Colonic mucosa (tissue), 4 donors: ENCODE data around the gene CCDC8. TPM values are rescaled to one million over a fixed set of nuclear protein-coding genes. Genes with fewer than 3 reads are reported as not detected.

Source experiments
- DNase-seq: peaks from one replicate; pipeline ENCODE4 v3.0.0-alpha.2; 2020
- H3K27ac ChIP-seq: fragments of 200-600 bp; one replicate; pipeline ENCODE4 v1.8.0; 2021
- H3K27me3 ChIP-seq: fragments of 200-600 bp; one replicate; pipeline ENCODE4 v1.8.0; 2021
- H3K36me3 ChIP-seq: fragments of 200-600 bp; one replicate; pipeline ENCODE4 v1.8.0; 2021
- H3K4me1 ChIP-seq: fragments of 200-600 bp; one replicate; pipeline ENCODE4 v1.8.0; 2021; ENCODE audit warnings: mild to moderate bottlenecking
- H3K4me3 ChIP-seq: fragments of 200-600 bp; one replicate; pipeline ENCODE4 v1.8.0; 2021
- H3K9ac ChIP-seq, 2 donors: one replicate each; pipeline ENCODE4 v1.7.0; 2013; ENCODE audit warnings: control low read depth in 2 of 2, low read depth in 2 of 2, low read length in 2 of 2
- H3K9me3 ChIP-seq: fragments of 200-600 bp; one replicate; pipeline ENCODE4 v1.8.0; 2021
- intact Hi-C: fragments of 100-400 bp; cut with DNase I; formaldehyde crosslinking; loops from one replicate; pipeline ENCODE4 v1.14.1; 2022
- total RNA-seq, 2 donors: library from RNA; stranded (reverse); fragmentation: NEBNext Ultra II Directional in 1 of 2; extraction: Animal tissue kit (Norgen Biotek cat#: 25700) in 1 of 2; gene quantifications; one replicate each; pipeline ENCODE4 v1.2.1, GENCODE V29; 2021
- TF ChIP-seq, protein P1 (sequence below): fragments of 200-600 bp; IDR thresholded peaks from one replicate; pipeline ENCODE4 v1.8.0; 2022; ENCODE audit warnings: antibody characterized with exemption, mild to moderate bottlenecking
- donor health status: healthy.
- donor health status: DM: no; HTN: no; CAD: no.
- donor health status: DM: no; HTN: no; CAD: no.

The CCDC8 gene
- total RNA-seq, 2 donors from 2014 or later: 0.99 to 1.1 TPM

DNA sequence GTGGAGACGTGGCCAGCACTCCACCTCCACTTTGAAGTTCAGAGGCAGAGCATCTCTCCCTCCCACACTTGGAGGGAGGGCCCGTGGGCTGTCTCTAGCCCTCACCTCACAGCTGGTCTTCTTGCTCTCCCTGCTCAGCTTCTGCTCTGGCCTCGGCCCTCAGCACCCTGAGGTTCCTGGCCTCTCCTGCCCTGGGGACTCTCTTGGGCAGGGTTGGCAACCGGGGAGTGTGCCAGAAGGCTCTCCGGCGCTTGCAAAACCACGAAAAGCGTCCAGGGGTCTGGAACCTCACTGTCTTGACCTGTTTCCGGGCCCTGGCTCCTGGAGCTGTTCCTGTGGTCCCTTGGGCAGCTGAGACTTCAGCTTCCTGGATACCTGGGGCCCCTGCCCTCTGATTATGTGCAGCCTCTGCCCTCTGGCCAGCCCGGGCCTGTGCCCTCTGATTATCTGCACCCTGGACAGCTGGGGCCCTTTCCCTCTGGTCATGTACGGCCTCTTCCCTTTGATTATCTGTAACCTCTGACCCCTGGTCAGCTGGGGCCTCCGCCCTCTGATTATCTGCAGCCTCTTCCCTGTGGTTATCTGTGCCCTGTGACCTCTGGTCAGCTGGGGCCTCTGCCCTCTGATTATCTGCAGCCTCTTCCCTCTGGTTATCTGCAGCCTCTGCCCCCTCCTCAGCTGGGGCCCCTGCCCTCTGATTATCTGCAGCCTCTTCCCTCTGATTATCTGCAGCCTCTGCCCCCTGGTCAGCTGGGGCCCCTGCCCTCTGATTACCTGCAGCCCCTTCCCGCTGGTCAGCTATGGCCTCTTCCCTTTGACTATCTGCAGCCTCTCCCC lies 2.1 kb downstream of the CCDC8 start:
- intact Hi-C loops: no loop called here
- Histone ChIP-seq H3K4me3 (peak overlapping the region; percentile 25), H3K36me3 (no peaks in the 10 kb centered on the region), H3K4me1 (no peaks in the 10 kb centered on the region), H3K9ac (peak overlapping the region in 1 of 2 donors; percentile 43), H3K9me3 (no peaks in the 10 kb centered on the region), H3K27me3 (peaks cover 35% of the 10 kb centered on the region), H3K27ac (no peak overlapping the region)
- DNase-seq: no peak
- TF ChIP-seq, protein P1, sequence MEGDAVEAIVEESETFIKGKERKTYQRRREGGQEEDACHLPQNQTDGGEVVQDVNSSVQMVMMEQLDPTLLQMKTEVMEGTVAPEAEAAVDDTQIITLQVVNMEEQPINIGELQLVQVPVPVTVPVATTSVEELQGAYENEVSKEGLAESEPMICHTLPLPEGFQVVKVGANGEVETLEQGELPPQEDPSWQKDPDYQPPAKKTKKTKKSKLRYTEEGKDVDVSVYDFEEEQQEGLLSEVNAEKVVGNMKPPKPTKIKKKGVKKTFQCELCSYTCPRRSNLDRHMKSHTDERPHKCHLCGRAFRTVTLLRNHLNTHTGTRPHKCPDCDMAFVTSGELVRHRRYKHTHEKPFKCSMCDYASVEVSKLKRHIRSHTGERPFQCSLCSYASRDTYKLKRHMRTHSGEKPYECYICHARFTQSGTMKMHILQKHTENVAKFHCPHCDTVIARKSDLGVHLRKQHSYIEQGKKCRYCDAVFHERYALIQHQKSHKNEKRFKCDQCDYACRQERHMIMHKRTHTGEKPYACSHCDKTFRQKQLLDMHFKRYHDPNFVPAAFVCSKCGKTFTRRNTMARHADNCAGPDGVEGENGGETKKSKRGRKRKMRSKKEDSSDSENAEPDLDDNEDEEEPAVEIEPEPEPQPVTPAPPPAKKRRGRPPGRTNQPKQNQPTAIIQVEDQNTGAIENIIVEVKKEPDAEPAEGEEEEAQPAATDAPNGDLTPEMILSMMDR: no peak

DNA sequence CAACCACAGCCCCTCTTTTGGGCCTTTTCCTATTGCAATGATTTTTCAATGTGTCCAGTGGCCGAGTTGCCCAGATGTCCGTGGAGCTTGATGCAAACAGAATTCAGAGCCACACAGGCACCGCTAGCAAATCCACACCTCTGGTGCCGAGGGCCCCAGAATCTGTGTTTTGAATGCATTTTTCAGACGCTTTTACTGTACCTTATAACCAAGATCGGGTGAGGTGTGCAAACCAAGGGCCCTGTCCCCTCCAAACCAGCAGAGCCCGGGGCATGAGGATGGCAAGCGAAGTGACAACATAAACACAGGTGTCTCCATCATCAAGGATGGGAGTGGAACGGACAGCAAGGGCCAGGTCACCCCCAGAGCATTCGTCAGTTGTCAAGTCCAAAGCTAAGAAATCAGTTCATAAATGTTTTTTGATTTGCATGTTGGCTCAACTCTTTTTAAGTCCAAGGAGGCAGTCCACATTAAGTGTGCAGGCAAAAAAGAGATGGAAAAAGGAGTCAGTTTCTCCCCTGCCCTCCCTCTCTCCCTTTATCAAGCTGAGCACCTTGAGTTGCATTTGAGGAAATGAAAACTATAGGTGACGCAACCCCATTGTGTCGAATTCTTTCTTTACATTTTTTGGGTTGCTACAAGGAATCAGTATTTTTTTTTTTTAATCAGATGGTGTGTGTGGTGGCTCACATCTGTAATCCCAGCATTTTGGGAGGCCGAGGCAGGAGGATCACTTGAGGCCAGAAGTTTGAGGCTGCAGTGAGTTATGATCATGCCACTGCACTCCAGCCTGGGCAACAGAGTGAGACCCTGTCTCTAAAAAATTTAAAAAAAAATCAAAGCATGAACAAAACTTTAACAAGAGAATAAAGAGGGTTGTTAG lies 2.9 kb downstream of the CCDC8 start:
- TF ChIP-seq, protein P1: no peak
- no peaks in the 10 kb centered on the region for H3K9me3 ChIP-seq
- H3K4me1 ChIP-seq: no peaks in the 10 kb centered on the region
- no peak for DNase-seq
- H3K27me3 ChIP-seq: peaks cover 27% of the 10 kb centered on the region
- no peak overlapping the region for H3K27ac ChIP-seq
- no peaks in the 10 kb centered on the region for H3K36me3 ChIP-seq
- no peak overlapping the region for H3K4me3 ChIP-seq
- intact Hi-C loops: no loop called here
- no peak overlapping the region for H3K9ac ChIP-seq

- no peaks in the 10 kb centered on the region for H3K36me3 ChIP-seq
- H3K4me1 ChIP-seq: peaks cover 5% of the 10 kb centered on the region
- TF ChIP-seq, protein P1: no peak
- H3K9me3 ChIP-seq: no peaks in the 10 kb centered on the region
- DNase-seq: no peak
- no peak overlapping the region for H3K9ac ChIP-seq
- peaks cover 26% of the 10 kb centered on the region for H3K27me3 ChIP-seq
- intact Hi-C loops: no loop called here
- no peak overlapping the region for H3K4me3 ChIP-seq
- no peak overlapping the region for H3K27ac ChIP-seq
Observed at GRCh38 chr19:46409191-46409590, 4.2 kb downstream of the CCDC8 start.

GRCh38 chr19:46408664-46409039 lies 4.7 kb downstream of the CCDC8 start:
- intact Hi-C loops: no loop called here
- Histone ChIP-seq H3K27me3 (peaks cover 25% of the 10 kb centered on the region), H3K9ac (peak overlapping the region in 1 of 2 donors; percentile 12), H3K4me3 (no peak overlapping the region), H3K9me3 (no peaks in the 10 kb centered on the region), H3K36me3 (no peaks in the 10 kb centered on the region), H3K4me1 (peaks cover 5% of the 10 kb centered on the region), H3K27ac (no peak overlapping the region)
- TF ChIP-seq, protein P1: no peak
- DNase-seq: peak; percentile 57

DNA sequence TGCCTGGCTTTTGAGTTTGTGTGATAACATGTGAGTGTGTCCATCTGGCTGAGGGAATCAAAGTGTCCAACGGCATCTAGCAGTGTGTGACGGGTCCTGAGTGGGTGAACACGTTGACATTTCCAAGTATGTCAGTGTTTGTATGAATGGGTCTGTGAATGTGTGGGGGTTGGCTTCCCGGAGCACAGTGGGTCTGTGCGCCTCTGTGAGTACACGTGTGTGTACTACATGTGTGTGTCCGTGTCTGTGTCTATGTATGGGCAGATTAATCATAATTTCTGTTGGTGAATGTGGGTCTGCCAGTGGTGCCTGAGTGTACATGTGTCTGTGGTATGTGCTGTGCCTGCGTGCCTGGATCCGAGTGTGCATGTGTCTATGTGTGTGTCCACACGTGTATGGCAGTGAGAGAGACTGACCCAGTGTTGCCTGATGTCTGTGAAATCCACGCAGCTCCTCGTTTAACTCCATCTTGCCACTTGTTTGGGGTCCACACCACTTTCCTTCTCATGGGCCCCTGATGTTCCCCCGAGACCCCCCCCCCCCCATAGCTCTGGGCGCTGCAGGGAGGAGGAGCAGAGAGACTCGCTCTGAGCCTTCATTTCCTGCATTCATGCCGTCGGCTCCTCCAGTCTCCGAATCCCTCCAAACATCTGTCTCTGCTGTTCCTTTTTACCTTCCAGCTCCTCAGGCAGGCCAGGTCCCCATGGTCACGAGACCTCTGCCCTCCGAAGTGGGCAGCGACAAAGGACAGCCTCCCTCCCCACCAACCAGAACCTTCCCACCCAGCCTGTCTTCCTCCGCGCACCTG lies 5.3 kb downstream of the CCDC8 start:
- TF ChIP-seq, protein P1: no peak

More for the DNA sequence above, 5.3 kb downstream of the CCDC8 start:
- H3K4me3 ChIP-seq: no peak overlapping the region
- no peaks in the 10 kb centered on the region for H3K36me3 ChIP-seq
- no peak for DNase-seq
- H3K9ac ChIP-seq: peak overlapping the region in 1 of 2 donors; percentile 12
- peaks cover 19% of the 10 kb centered on the region for H3K27me3 ChIP-seq
- intact Hi-C loops: no loop called here
- peaks cover 5% of the 10 kb centered on the region for H3K4me1 ChIP-seq
- H3K27ac ChIP-seq: no peak overlapping the region
- H3K9me3 ChIP-seq: no peaks in the 10 kb centered on the region
